H1 (cell line): ENCODE data around the gene TANC1.

Experiments used
- EP300 ChIP-seq, 2 experiments: IDR thresholded peaks; 1 replicate in 1 of 2; 2 replicates in 1 of 2; pipeline ENCODE4 v1.6.1; 2011 to 2012; ENCODE audit warnings: low read depth in 2 of 2, low read length in 2 of 2, mild to moderate bottlenecking in 2 of 2, borderline replicate concordance in 1 of 2, inconsistent platforms in 1 of 2, moderate library complexity in 1 of 2
- GTF2F1 ChIP-seq: IDR thresholded peaks from 2 replicates; pipeline ENCODE4 v1.6.1; 2012; ENCODE audit warnings: low read depth, low read length, improper control_type of control experiment, borderline replicate concordance
- JUND ChIP-seq: IDR thresholded peaks from 2 replicates; pipeline ENCODE4 v1.6.1; 2011; ENCODE audit warnings: mild to moderate bottlenecking, improper control_type of control experiment, low read length
- KDM1A ChIP-seq: fragments of 200-600, 300-600 bp; sonication (generic); IDR thresholded peaks from 2 replicates; pipeline ENCODE4 v1.7.1; 2016; ENCODE audit warnings: mild to moderate bottlenecking, low read length, borderline replicate concordance
- POLR2A ChIP-seq, 2 experiments: IDR thresholded peaks; 1 replicate in 1 of 2; 2 replicates in 1 of 2; pipeline ENCODE4 v1.6.1; 2011; ENCODE audit warnings: low read depth in 2 of 2, low read length in 2 of 2, mild to moderate bottlenecking in 2 of 2; ENCODE audit errors: control extremely low read depth in 1 of 2
- SP2 ChIP-seq: IDR thresholded peaks from 2 replicates; pipeline ENCODE4 v1.6.1; 2012; ENCODE audit warnings: mild to moderate bottlenecking, low read length, inconsistent platforms
- TF ChIP-seq, protein P1 (sequence below): IDR thresholded peaks from 2 replicates; pipeline ENCODE4 v1.6.1; 2012; ENCODE audit warnings: inconsistent platforms
- TF ChIP-seq, protein P2 (sequence below), 3 experiments: IDR thresholded peaks; 1 replicate in 2 of 3; 2 replicates in 1 of 3; pipeline versions ENCODE4 v1.5.1 to v1.6.1; 2011; ENCODE audit warnings: low read length in 3 of 3, mild to moderate bottlenecking in 3 of 3, inconsistent platforms in 2 of 3, low read depth in 1 of 3, moderate library complexity in 1 of 3; ENCODE audit not compliant: insufficient read depth in 1 of 3; ENCODE audit errors: control extremely low read depth in 1 of 3

DNA sequence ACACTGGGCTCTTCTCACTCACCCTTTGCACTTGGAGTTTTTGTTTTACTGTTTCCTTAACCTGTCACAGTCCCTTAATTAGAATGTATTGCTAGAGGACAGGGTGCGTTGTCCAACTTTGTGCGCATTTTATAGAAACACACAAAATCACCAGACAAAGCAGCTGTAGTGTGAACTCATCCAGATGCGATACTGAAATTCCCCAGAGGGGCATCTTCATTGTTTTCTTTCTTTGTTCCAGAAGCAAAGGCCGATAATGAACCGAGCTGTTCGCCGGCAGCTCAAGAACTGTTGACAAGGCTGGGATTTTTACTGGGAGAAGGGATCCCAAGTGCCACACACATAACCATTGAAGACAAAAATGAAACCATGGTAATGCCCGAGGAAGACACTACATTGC is 180.5 kb downstream of the TANC1 start:
- TF ChIP-seq JUND, result no peak
- TF ChIP-seq POLR2A (IDR thresholded peaks at IDR 0.05; ENCODE audit: control extremely low read depth in 1 of 2, low read depth in 2 of 2, low read length in 2 of 2), result no peak
- TF ChIP-seq GTF2F1, result no peak
- no peak for TF ChIP-seq EP300 (IDR thresholded peaks at IDR 0.05; ENCODE audit: borderline replicate concordance in 1 of 2, low read depth in 2 of 2, low read length in 2 of 2)
- TF ChIP-seq, protein P1, sequence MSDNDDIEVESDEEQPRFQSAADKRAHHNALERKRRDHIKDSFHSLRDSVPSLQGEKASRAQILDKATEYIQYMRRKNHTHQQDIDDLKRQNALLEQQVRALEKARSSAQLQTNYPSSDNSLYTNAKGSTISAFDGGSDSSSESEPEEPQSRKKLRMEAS, result no peak
- no peak for TF ChIP-seq SP2
- no peak for TF ChIP-seq KDM1A
- TF ChIP-seq, protein P2, sequence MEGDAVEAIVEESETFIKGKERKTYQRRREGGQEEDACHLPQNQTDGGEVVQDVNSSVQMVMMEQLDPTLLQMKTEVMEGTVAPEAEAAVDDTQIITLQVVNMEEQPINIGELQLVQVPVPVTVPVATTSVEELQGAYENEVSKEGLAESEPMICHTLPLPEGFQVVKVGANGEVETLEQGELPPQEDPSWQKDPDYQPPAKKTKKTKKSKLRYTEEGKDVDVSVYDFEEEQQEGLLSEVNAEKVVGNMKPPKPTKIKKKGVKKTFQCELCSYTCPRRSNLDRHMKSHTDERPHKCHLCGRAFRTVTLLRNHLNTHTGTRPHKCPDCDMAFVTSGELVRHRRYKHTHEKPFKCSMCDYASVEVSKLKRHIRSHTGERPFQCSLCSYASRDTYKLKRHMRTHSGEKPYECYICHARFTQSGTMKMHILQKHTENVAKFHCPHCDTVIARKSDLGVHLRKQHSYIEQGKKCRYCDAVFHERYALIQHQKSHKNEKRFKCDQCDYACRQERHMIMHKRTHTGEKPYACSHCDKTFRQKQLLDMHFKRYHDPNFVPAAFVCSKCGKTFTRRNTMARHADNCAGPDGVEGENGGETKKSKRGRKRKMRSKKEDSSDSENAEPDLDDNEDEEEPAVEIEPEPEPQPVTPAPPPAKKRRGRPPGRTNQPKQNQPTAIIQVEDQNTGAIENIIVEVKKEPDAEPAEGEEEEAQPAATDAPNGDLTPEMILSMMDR (IDR thresholded peaks at IDR 0.05; ENCODE audit: control extremely low read depth in 1 of 3, insufficient read depth in 1 of 3, low read depth in 1 of 3, low read length in 3 of 3), result no peak
